Measurements from ENCODE around the gene GPR84.

GPR84 gene

GRCh38 chr12:54321363-54321762 is 42.9 kb downstream of the GPR84 start:
- DNase-seq = no peak
